Sigmoid colon (tissue), 4 donors: Measurements from ENCODE around the gene SLC7A8.

ENCODE experiments used
- EP300 ChIP-seq, 4 donors: sonication (generic); formaldehyde crosslinking; IDR thresholded peaks; one replicate each; pipeline ENCODE4 v1.6.1; 2017; ENCODE audit warnings: antibody characterized with exemption in 4 of 4
- POLR2A ChIP-seq, 2 donors: fragments of 450-650 bp; IDR thresholded peaks; one replicate each; pipeline ENCODE4 v1.6.1; 2016; ENCODE audit warnings: antibody characterized with exemption in 2 of 2, mild to moderate bottlenecking in 2 of 2, moderate library complexity in 2 of 2
- POLR2AphosphoS5 ChIP-seq, 4 donors: sonication (generic); formaldehyde crosslinking; IDR thresholded peaks; one replicate each; pipeline ENCODE4 v1.6.1; 2017; ENCODE audit warnings: antibody characterized with exemption in 4 of 4
- TF ChIP-seq, protein P1 (sequence below), 4 experiments: fragments of 450-650 bp in 3 of 4; fragments of 200-600 bp in 1 of 4; IDR thresholded peaks; one replicate each; pipeline ENCODE4 v1.5.1; 2016 to 2019; ENCODE audit warnings: antibody characterized with exemption in 4 of 4, mild to moderate bottlenecking in 3 of 4, moderate library complexity in 2 of 4

DNA sequence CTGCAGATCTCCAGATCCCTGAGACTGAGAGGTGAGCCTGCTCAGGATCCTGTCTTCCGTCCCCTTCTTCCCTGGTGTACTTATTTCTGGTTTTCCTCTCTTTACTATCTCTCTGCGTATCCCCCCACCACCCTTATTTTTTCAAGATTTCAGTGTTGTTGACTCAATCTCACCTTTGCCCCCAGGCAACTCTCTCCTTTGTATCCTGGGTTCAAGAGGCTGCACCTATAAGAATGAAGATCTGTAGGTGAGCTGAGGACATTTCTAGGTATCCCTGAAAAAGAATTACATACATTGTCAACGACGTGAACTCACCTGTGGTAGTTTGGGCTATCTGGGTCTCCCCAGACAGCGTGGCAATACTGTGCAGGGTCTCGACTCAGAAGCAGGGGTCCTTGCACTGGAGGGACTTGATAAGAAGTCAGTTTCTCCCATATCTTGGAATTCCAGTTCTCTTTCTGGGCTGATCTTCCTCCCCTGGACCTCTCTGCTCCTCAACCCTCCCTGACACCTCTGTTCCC is 79.3 kb downstream of the SLC7A8 start:
- TF ChIP-seq, protein P1, sequence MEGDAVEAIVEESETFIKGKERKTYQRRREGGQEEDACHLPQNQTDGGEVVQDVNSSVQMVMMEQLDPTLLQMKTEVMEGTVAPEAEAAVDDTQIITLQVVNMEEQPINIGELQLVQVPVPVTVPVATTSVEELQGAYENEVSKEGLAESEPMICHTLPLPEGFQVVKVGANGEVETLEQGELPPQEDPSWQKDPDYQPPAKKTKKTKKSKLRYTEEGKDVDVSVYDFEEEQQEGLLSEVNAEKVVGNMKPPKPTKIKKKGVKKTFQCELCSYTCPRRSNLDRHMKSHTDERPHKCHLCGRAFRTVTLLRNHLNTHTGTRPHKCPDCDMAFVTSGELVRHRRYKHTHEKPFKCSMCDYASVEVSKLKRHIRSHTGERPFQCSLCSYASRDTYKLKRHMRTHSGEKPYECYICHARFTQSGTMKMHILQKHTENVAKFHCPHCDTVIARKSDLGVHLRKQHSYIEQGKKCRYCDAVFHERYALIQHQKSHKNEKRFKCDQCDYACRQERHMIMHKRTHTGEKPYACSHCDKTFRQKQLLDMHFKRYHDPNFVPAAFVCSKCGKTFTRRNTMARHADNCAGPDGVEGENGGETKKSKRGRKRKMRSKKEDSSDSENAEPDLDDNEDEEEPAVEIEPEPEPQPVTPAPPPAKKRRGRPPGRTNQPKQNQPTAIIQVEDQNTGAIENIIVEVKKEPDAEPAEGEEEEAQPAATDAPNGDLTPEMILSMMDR (IDR thresholded peaks at IDR 0.05), result no peak
- TF ChIP-seq POLR2A (IDR thresholded peaks at IDR 0.05) (no peak), POLR2AphosphoS5 (IDR thresholded peaks at IDR 0.05) (no peak), EP300 (IDR thresholded peaks at IDR 0.05) (no peak)
